ENCODE measurements around the gene RBM18. TPM values are rescaled to one million over a fixed set of nuclear protein-coding genes. Genes with fewer than 3 reads are reported as not detected.

Gene RBM18
- total and polyA plus RNA-seq, 4 experiments from 2014 or later = 15.4 to 23.8 (median 21.3) TPM

DNA sequence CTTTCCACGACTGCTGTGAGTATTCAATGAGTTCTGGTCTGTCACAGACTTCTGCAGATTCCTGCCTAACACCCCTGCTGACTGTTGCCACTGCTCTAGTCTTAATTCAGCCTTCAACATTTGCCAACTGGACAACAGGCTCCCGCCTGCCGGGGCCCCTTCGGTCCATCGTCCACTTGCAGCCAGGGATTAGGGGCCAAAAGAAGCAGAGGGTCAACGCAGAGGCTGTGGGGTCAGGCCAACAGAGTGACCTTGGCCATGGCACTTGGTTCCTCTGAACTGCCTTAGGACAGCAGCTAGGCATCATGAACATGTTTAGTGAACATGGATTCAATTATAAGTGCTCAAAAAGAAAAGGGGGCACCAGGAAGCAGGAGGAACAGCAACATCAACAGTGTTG is 76.3 kb downstream of the RBM18 start:
- peaks cover 0 to 1% of the 10 kb centered on the region in 2 donors for H3K27me3 Mint-ChIP-seq
- H3K4me3 Mint-ChIP-seq = no peak overlapping the region
- CTCF ChIA-PET (ENCODE audit: partially characterized antibody) = interaction anchor here (0.6 to 1.3 kb wide), 2 partner anchors 11 to 780 kb away, joined by 3 read pairs; no protein-coding TSS in a partner anchor
- H3K27ac Mint-ChIP-seq = no peak overlapping the region
- POLR2A ChIA-PET (ENCODE audit: partially characterized antibody) = no interaction called here
- H3K4me3 ChIP-seq (ENCODE audit: low read length in 2 of 2) = no peak overlapping the region
- H3K27ac ChIP-seq (ENCODE audit: low read depth, low read length) = no peak overlapping the region
- no peak for DNase-seq
- H3K9me3 Mint-ChIP-seq = no peaks in the 10 kb centered on the region
- H3K36me3 ChIP-seq (ENCODE audit: insufficient read depth, low read length) = no peaks in the 10 kb centered on the region
- H3K36me3 Mint-ChIP-seq = no peaks in the 10 kb centered on the region
- intact Hi-C loops (cut with micrococcal nuclease) = no loop called here
- H3K4me1 ChIP-seq (ENCODE audit: insufficient read depth, low read length) = no peaks in the 10 kb centered on the region
- H3K4me1 Mint-ChIP-seq = no peaks in the 10 kb centered on the region
- no peaks in the 10 kb centered on the region for H3K27me3 ChIP-seq (ENCODE audit: insufficient read depth, low read length)
- no peaks in the 10 kb centered on the region for H3K9me3 ChIP-seq (ENCODE audit: control insufficient read depth in 1 of 2, low read length in 2 of 2)

Other genes starting within 250 kb of the RBM18 start
- gene TTLL11, start 171.5 kb downstream of the RBM18 start, total RNA-seq = 1 to 10 TPM; 2.9 to 3.2 TPM
- gene TTLL11, start 171.5 kb downstream of the RBM18 start, polyA plus RNA-seq = 1 to 10 TPM; 2.7 to 7.8 TPM
- gene NDUFA8, start 105.1 kb downstream of the RBM18 start, total RNA-seq = 10 to 100 TPM; 17.6 to 20.4 TPM
- 10 to 100 TPM; 69.6 to 74.3 TPM for gene NDUFA8, start 105.1 kb downstream of the RBM18 start, polyA plus RNA-seq
- not detected for gene MORN5, start 104.9 kb downstream of the RBM18 start, total RNA-seq
- gene MORN5, start 104.9 kb downstream of the RBM18 start, polyA plus RNA-seq = not detected
- gene LHX6, start 35.9 kb downstream of the RBM18 start, total RNA-seq = not detected
- gene LHX6, start 35.9 kb downstream of the RBM18 start, polyA plus RNA-seq = not detected
- 10 to 100 TPM; 26.8 to 27.3 TPM for gene MRRF, start within 50 bp of the RBM18 start, total RNA-seq
- 10 to 100 TPM; 15.6 to 18.1 TPM for gene MRRF, start within 50 bp of the RBM18 start, polyA plus RNA-seq
- gene PTGS1, start 106.2 kb upstream of the RBM18 start, total RNA-seq = under 1 TPM; 0.28 to 0.49 TPM
- gene PTGS1, start 106.2 kb upstream of the RBM18 start, polyA plus RNA-seq = under 1 TPM in 1 of 2 donors, not detected in 1; 0.17 TPM
- not detected for gene OR1J1, start 213.1 kb upstream of the RBM18 start, total RNA-seq
- not detected for gene OR1J1, start 213.1 kb upstream of the RBM18 start, polyA plus RNA-seq
- not detected for gene OR1J2, start 246.0 kb upstream of the RBM18 start, total RNA-seq
- not detected for gene OR1J2, start 246.0 kb upstream of the RBM18 start, polyA plus RNA-seq